Stimulated activated CD4-positive, alpha-beta T cell treated with anti-CD3 and anti-CD28 coated beads, TNF-alpha, amount 100 ng/mL, for 48 hours (primary cell): Measurements from ENCODE around the gene FGF1.
"Not testable (repeated sequence)": the region's sequence is repeated elsewhere in the genome, so short reads cannot be mapped to it uniquely, and the experiment has no call there.

Experiments used
- DNase-seq, 3 donors: peaks; one replicate each; pipeline ENCODE4 v3.0.0-alpha.2; 2020; ENCODE audit warnings: low read depth in 3 of 3

The FGF1 gene

GRCh38 chr5:142671266-142671665 lies 14.6 kb downstream of the FGF1 start:
- no peak for DNase-seq

- DNase-seq: no peak
Observed at GRCh38 chr5:142670804-142671203, 15.1 kb downstream of the FGF1 start.

- DNase-seq: no peak
Observed at GRCh38 chr5:142669477-142669876, 16.4 kb downstream of the FGF1 start.

GRCh38 chr5:142668336-142668735 lies 17.6 kb downstream of the FGF1 start:
- DNase-seq: no peak

GRCh38 chr5:142667831-142668230 lies 18.1 kb downstream of the FGF1 start:
- no peak for DNase-seq

- no peak for DNase-seq
Observed at GRCh38 chr5:142664636-142665035, 21.3 kb downstream of the FGF1 start.

- DNase-seq: no peak
Observed at GRCh38 chr5:142664067-142664466, 21.8 kb downstream of the FGF1 start.

- DNase-seq: no peak
Observed at GRCh38 chr5:142663246-142663645, 22.6 kb downstream of the FGF1 start.

- no peak for DNase-seq
Observed at GRCh38 chr5:142661957-142662356, 23.9 kb downstream of the FGF1 start.

- DNase-seq: no peak
Observed at GRCh38 chr5:142661143-142661542, 24.7 kb downstream of the FGF1 start.

- DNase-seq: no peak
Observed at GRCh38 chr5:142660731-142661130, 25.2 kb downstream of the FGF1 start.

- no peak for DNase-seq
Observed at GRCh38 chr5:142660196-142660595, 25.7 kb downstream of the FGF1 start.

- DNase-seq: no peak
Observed at GRCh38 chr5:142659405-142659804, 26.5 kb downstream of the FGF1 start.

GRCh38 chr5:142658278-142658677 lies 27.6 kb downstream of the FGF1 start:
- DNase-seq: no peak

GRCh38 chr5:142657446-142657845 lies 28.4 kb downstream of the FGF1 start:
- DNase-seq: no peak

- DNase-seq: peak; percentile 45 to 70 (median 46)
Observed at GRCh38 chr5:142655339-142656267, 30.3 kb downstream of the FGF1 start.

- no peak for DNase-seq
Observed at GRCh38 chr5:142654578-142655058, 31.3 kb downstream of the FGF1 start.

GRCh38 chr5:142653321-142653720 lies 32.6 kb downstream of the FGF1 start:
- no peak for DNase-seq

- DNase-seq: no peak
Observed at GRCh38 chr5:142652563-142652962, 33.3 kb downstream of the FGF1 start.

- no peak for DNase-seq
Observed at GRCh38 chr5:142650881-142651280, 35.0 kb downstream of the FGF1 start.

- no peak for DNase-seq
Observed at GRCh38 chr5:142650060-142650459, 35.8 kb downstream of the FGF1 start.

GRCh38 chr5:142648108-142648507 lies 37.8 kb downstream of the FGF1 start:
- not testable (repeated sequence) for DNase-seq

GRCh38 chr5:142645456-142645855 lies 40.4 kb downstream of the FGF1 start:
- DNase-seq: no peak
